Prostate gland (tissue), 2 donors: ENCODE results near the gene PIP5K1B.
"Not testable (repeated sequence)": the region's sequence is repeated elsewhere in the genome, so short reads cannot be mapped to it uniquely, and the experiment has no call there.

Experiments used
- CTCF ChIP-seq, 4 experiments: fragments of 200-600 bp in 2 of 4; fragments of 450-650 bp in 2 of 4; sonication (generic) in 2 of 4; IDR thresholded peaks; 1 replicate in 3 of 4; 2 replicates in 1 of 4; pipeline ENCODE4 v1.5.1; 2016 to 2019; ENCODE audit warnings: antibody characterized with exemption in 4 of 4, mild to moderate bottlenecking in 2 of 4, moderate library complexity in 2 of 4
- POLR2AphosphoS5 ChIP-seq: sonication (generic); formaldehyde crosslinking; IDR thresholded peaks from one replicate; pipeline ENCODE4 v1.6.1; 2017; ENCODE audit warnings: antibody characterized with exemption

- not testable (repeated sequence) for TF ChIP-seq CTCF (IDR thresholded peaks at IDR 0.05); POLR2AphosphoS5
These were observed 5.4 kb upstream of the PIP5K1B start for GRCh38 chr9:68699625-68700024.
